ENCODE measurements around the gene PRDM16. TPM values are rescaled to one million over a fixed set of nuclear protein-coding genes. Genes with fewer than 3 reads are reported as not detected.

Gene PRDM16
- total and polyA plus RNA-seq, 2 of the 8 experiments (the other 6 are each of a cell fraction or from before 2014, with no cell fraction given) = 0.39 to 0.43 TPM

- Histone ChIP-seq H3K79me1 (ENCODE audit: low read depth, low read length) (no peaks in the 10 kb centered on the region; the same call in 1 of the 2 replicates), H3K56ac (replicated peaks; ENCODE audit: insufficient read length, low read depth, low read length) (no peak overlapping the region), H2AFZ (ENCODE audit: low read length) (no peak overlapping the region), H2BK20ac (ENCODE audit: low read length) (peak overlapping the region; percentile 82; the same call in 1 of the 2 replicates), H4K20me1 (replicated peaks in 1 of 2; ENCODE audit: control insufficient read depth in 1 of 2, insufficient read depth in 2 of 2, low read length in 2 of 2) (peaks cover 0 to 9% of the 10 kb centered on the region in 2 experiments), H3K9me3 (ENCODE audit: insufficient read depth in 2 of 2, low read depth in 1 of 2, low read length in 1 of 2) (no peaks in the 10 kb centered on the region), H3K4me1 (replicated peaks in 1 of 4; ENCODE audit: control insufficient read depth in 3 of 4, insufficient read depth in 4 of 4, low read length in 3 of 4) (peaks cover 0 to 22% (median 16%) of the 10 kb centered on the region in 4 experiments; a peak in 6 of 7 replicates), H2BK15ac (ENCODE audit: low read length) (peak overlapping the region; percentile 88; the same call in 1 of the 2 replicates), H3K79me2 (ENCODE audit: control insufficient read depth in 1 of 2, insufficient read depth in 2 of 2, low read length in 2 of 2) (no peaks in the 10 kb centered on the region), H2BK12ac (ENCODE audit: low read depth, low read length) (peak overlapping the region; percentile 84; the same call in 1 of the 2 replicates), H4K8ac (ENCODE audit: extremely low read depth, insufficient read depth, low read length) (peak overlapping the region; percentile 62), H3K27ac (ENCODE audit: low read depth, low read length) (peak overlapping the region; percentile 72), H2BK120ac (replicated peaks; ENCODE audit: low read depth, low read length) (peak overlapping the region; percentile 98), H3K14ac (ENCODE audit: insufficient read length) (no peak overlapping the region), H3K9ac (replicated peaks in 1 of 4; ENCODE audit: extremely low read depth in 1 of 4, low read depth in 3 of 4, low read length in 3 of 4) (peak overlapping the region in 1 of 4 experiments; percentile 24; a peak in 2 of 7 replicates), H3K4ac (replicated peaks; ENCODE audit: insufficient read length, low read depth, low read length) (no peak overlapping the region), H3K18ac (ENCODE audit: extremely low read depth, low read length) (peak overlapping the region; percentile 87), H3K23ac (ENCODE audit: insufficient read length) (no peak overlapping the region), H4K5ac (ENCODE audit: insufficient read length, low read depth, low read length) (peak overlapping the region; percentile 72), H2AK5ac (ENCODE audit: low read depth, low read length) (peak overlapping the region; percentile 66; the same call in 1 of the 2 replicates), H3K23me2 (ENCODE audit: low read depth, low read length) (peaks cover 5% of the 10 kb centered on the region; the same call in 1 of the 2 replicates), H2BK5ac (ENCODE audit: low read depth, low read length) (peak overlapping the region; percentile 96), H4K91ac (replicated peaks; ENCODE audit: insufficient read length, low read length) (peak overlapping the region; percentile 49), H3K4me3 (ENCODE audit: extremely low read depth in 1 of 4, insufficient read depth in 2 of 4, low read depth in 3 of 4, low read length in 4 of 4) (no peak overlapping the region), H3K36me3 (ENCODE audit: control insufficient read depth in 2 of 4, insufficient read depth in 4 of 4, low read length in 3 of 4) (peaks cover 0 to 14% (median 4%) of the 10 kb centered on the region in 4 experiments; a peak in 5 of 8 replicates), H3K27me3 (replicated peaks in 1 of 4; ENCODE audit: control insufficient read depth in 3 of 4, extremely low read depth in 1 of 4, insufficient read depth in 3 of 4, low read length in 3 of 4) (no peaks in the 10 kb centered on the region), H3K4me2 (ENCODE audit: insufficient read depth in 1 of 2, low read depth in 2 of 2, low read length in 2 of 2) (peak overlapping the region; percentile 12 to 37; a peak in 2 of 4 replicates)
- WGBS, 2 experiments (ENCODE audit: extremely low coverage in 1 of 2, insufficient coverage in 1 of 2, insufficient read length in 1 of 2, insufficient replicate concordance in 2 of 2, low coverage in 1 of 2, low lambda C conversion rate in 2 of 2, missing lambda C conversion rate in 1 of 2) = 86% methylated on average over 20 of the region's 25 CpGs; no CpG with 5 or more reads in 1 of the 2 experiments
- CTCF ChIA-PET (ENCODE audit: partially characterized antibody) = interaction anchor here (0.7 to 3.1 kb wide), 25 partner anchors 8 to 324 kb away, joined by 3 to 39 read pairs (median 4); no protein-coding TSS in a partner anchor
- no peak for FAIRE-seq
- DNase-seq (ENCODE audit: low read depth in 1 of 2, low spot score in 2 of 2) = no peak
- POLR2A ChIA-PET (ENCODE audit: partially characterized antibody) = interaction anchor here (0.8 to 3.7 kb wide), 8 partner anchors 9 to 25 kb away, joined by 3 to 26 read pairs (median 4); partner anchors contain the start of gene ARHGEF16
- TF ChIP-seq BRCA1 (IDR thresholded peaks at IDR 0.05; ENCODE audit: low read depth, low read length) (no peak), NRF1 (IDR thresholded peaks at IDR 0.05; ENCODE audit: low read depth, low read length) (no peak), HDAC2 (IDR thresholded peaks at IDR 0.05; ENCODE audit: borderline replicate concordance in 1 of 2, low read depth in 2 of 2, low read length in 2 of 2) (no peak), TEAD4 (IDR thresholded peaks at IDR 0.05; ENCODE audit: low read depth, low read length) (no peak), SIRT6 (IDR thresholded peaks at IDR 0.05; ENCODE audit: low read length) (no peak), CREB1 (IDR thresholded peaks at IDR 0.05) (no peak), KDM4A (IDR thresholded peaks at IDR 0.05; ENCODE audit: low read depth, low read length, severe bottlenecking) (no peak), YY1 (IDR thresholded peaks at IDR 0.05; ENCODE audit: low read depth, low read length) (no peak), E2F6 (IDR thresholded peaks at IDR 0.05) (no peak), CTBP2 (IDR thresholded peaks at IDR 0.05; ENCODE audit: borderline replicate concordance, insufficient read depth, insufficient read length, low read length) (no peak)
Measured at GRCh38 chr1:3472088-3472850, 403.3 kb downstream of the PRDM16 start.

Measured in H1 (cell line).